Stimulated activated naive CD4-positive, alpha-beta T cell (primary cell): Measurements from ENCODE around the gene SHC2.
"Not testable (repeated sequence)": the region's sequence is repeated elsewhere in the genome, so short reads cannot be mapped to it uniquely, and the experiment has no call there.

Experiments
- DNase-seq, 6 experiments: peaks; one replicate each; lab custom pipeline; 2025; lab: John Stamatoyannopoulos, UW

The SHC2 gene

DNA sequence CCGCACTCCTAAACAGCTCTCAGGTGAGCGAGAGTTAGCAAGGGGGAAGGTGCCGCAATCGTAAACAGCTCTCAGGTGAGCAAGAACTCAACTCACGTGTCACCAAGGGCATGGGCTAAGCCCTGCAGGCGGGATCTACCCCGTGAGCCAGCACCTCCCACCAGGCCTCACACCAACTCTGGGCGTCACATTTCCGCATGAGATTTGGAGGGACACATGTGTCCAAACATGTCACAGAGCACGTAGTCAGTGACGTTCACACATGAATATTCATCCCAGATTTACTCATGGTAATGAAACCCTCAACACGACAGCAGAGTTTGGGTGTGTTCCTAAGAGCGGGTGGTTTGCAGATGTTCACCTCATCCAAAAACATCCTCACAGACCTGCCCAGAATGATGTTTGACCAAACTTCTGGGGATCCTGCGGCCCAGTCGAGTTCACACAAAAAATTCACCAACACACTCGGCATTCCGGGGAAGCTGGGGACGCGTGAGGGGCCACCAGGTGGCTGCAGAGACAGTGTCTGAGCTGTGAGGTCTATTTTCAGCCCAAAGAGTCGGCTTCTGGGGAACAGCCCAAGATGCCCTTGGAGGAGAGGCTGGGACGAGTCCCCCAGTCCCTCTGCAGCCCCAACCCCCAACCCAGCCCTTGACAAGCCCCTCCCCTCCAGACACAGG is 71.4 kb downstream of the SHC2 start:
- DNase-seq = no peak

- DNase-seq = no peak
Measured at GRCh38 chr19:388691-389090, 72.1 kb downstream of the SHC2 start.

- DNase-seq = no peak
Measured at GRCh38 chr19:387777-388176, 73.1 kb downstream of the SHC2 start.

DNA sequence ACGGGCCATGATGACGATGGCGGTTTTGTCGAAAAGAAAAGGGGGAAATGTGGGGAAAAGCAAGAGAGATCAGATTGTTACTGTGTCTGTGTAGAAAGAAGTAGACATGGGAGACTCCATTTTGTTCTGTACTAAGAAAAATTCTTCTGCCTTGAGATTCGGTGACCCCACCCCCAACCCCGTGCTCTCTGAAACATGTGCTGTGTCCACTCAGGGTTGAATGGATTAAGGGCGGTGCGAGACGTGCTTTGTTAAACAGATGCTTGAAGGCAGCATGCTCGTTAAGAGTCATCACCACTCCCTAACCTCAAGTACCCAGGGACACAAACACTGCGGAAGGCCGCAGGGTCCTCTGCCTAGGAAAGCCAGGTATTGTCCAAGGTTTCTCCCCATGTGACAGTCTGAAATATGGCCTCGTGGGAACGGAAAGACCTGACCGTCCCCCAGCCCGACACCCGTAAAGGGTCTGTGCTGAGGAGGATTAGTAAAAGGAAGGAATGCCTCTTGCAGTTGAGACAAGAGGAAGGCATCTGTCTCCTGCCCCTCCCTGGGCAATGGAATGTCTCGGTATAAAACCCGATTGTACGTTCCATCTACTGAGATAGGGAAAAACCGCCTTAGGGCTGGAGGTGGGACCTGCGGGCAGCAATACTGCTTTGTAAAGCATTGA is 74.1 kb downstream of the SHC2 start:
- not testable (repeated sequence) for DNase-seq

- not testable (repeated sequence) for DNase-seq
Measured at GRCh38 chr19:386189-386588, 74.6 kb downstream of the SHC2 start.

GRCh38 chr19:384799-385169 is 76.0 kb downstream of the SHC2 start:
- no peak for DNase-seq

DNA sequence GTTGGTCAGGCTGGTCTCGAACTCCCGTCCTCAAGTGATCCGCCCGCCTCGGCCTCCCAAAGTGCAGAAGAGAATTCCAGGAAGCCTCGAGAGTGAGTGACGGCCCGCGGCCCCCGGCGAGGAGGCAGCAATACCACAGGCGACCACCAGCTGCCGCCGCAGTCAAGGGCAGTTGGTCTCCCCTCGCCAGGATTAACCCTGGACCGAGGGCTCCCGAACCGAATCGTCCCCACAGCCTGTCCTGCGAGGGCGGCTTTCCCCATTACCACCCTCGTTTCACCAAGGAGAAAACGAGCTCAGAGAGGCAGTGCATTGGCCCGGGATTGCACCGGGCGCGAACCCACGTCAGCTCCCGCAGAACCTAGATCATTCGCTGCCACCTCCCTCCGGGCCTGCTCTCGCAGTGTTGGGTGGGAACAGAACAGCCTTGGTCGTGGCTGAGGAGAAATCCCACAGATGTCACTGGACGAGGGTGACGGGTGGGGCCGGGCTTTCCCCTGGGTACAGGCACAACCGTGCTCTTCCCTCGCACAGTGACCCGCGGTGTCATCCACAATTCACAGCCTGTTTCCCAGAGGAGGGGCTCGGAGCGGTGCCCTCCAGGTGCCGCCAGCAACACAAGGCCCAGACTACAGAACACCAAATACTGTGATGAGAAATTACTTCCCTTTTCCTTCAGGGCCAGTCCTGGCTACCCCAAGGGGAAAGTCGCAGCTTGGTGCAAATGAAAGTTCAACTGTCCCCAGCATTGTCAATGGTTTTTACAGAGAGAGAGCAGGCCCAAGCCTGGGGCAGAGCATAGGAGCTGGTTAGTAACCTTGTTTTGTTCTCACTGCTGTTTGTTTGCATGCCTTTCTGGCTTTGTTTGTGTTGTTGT is 76.7 kb downstream of the SHC2 start:
- DNase-seq = no peak

DNA sequence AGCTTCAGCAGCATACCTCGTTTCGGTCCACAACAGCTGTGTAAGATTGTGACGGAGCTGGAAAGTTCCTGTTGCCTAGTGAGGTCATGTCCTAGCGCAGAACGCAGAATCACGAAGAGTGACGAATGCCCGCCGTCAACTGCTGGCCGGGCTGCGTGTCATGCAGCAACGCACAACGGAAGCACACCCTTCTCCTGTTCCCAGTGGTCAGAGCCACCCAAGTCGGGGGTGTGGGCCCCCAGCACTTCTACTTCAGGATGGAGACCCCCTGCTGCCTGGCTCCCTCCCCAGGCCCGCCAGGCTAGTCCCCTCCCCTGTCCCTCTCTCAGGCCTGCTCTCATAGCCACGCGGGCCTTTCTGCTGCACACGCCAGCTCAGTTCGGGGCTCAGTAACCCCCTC is 77.8 kb downstream of the SHC2 start:
- DNase-seq = no peak

DNA sequence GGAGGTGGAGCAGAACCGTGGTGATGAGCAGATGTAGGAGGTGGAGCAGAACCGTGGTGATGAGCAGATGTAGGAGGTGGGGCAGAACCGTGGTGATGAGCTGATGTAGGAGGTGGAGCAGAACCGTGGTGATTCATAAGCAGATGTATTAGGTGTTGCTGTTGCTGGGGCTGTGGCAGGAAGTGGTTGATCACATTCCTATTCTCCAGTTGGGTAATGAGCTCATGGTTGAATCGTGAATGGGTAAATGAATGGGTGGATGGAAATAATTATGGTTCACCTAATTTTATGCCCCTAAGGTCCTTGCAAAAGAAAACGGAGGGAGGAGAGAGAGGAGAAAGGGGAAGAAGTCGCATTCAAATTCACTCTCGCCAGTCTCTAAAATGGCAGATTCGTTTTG is 78.3 kb downstream of the SHC2 start:
- DNase-seq = not testable (repeated sequence)

DNA sequence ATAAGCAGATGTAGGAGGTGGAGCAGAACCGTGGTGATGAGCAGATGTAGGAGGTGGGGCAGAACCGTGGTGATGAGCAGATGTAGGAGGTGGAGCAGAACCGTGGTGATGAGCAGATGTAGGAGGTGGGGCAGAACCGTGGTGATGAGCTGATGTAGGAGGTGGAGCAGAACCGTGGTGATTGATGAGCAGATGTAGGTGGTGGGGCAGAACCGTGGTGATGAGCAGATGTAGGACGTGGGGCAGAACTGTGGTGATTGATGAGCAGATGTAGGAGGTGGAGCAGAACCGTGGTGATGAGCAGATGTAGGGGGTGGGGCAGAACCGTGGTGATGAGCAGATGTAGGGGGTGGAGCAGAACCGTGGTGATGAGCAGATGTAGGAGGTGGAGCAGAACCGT is 78.9 kb downstream of the SHC2 start:
- DNase-seq = not testable (repeated sequence)

- not testable (repeated sequence) for DNase-seq
Measured at GRCh38 chr19:380618-381219, 80.1 kb downstream of the SHC2 start.

GRCh38 chr19:379796-380195 is 81.0 kb downstream of the SHC2 start:
- DNase-seq = no peak

- DNase-seq = no peak
Measured at GRCh38 chr19:378706-379105, 82.1 kb downstream of the SHC2 start.

DNA sequence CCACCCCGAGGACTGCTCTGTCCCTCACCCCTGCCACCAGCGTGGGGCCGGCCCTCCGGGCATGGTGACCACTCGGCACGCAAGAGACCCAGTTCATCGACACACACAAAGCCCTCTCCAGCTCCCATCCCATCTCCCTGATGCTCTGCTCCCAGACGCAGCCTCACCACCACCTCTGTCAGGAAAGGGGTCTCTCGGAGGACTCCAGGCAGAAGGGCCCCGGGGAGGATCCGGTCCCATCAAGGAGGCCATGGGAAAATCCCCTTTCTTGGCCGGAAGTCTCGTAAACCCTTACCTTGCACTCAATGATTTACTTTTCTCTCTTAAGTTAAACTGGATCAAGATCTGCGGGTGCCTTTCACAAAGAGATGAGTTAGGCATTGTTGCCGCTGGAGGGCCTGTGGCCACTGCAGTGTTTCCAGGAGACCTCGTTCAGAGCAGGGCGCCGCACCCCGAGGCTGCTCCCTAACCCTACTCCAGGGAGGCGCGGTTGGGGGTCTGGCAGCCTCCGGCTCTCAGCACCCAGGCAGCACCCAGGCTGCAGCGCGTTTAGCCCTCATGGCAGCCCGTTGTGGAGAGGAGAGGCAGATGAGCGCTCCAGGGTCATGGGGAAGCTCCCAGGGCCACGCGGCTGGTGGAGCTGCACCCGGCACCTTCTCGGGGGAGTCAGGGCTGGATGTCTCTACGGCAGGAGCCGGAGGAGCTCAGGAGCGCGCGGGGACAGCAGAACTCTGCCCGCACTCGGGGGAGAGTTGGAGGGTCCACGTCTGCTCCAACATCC is 82.8 kb downstream of the SHC2 start:
- no peak for DNase-seq

DNA sequence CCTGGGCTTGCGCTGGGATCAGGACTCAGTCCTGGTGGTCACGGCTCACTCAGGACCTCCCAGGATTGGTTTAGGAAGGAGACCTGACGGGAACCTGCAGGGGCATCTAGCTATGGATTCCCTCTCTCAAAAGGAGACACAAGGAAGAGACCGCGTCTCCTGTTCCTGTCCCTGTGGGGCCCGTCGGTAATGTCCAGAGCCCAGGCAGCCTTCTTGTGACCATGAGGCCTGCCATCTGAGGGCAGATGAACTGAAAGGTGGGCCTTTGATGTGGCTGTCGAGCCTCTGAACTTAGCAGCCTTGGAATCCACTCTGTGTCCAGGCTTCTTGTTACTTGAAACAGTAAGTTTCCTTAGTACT is 84.7 kb downstream of the SHC2 start:
- no peak for DNase-seq

- DNase-seq = no peak
Measured at GRCh38 chr19:375395-376110, 85.3 kb downstream of the SHC2 start.

- DNase-seq = no peak
Measured at GRCh38 chr19:374886-375235, 86.0 kb downstream of the SHC2 start.

- DNase-seq = no peak
Measured at GRCh38 chr19:374183-374885, 86.5 kb downstream of the SHC2 start.

DNA sequence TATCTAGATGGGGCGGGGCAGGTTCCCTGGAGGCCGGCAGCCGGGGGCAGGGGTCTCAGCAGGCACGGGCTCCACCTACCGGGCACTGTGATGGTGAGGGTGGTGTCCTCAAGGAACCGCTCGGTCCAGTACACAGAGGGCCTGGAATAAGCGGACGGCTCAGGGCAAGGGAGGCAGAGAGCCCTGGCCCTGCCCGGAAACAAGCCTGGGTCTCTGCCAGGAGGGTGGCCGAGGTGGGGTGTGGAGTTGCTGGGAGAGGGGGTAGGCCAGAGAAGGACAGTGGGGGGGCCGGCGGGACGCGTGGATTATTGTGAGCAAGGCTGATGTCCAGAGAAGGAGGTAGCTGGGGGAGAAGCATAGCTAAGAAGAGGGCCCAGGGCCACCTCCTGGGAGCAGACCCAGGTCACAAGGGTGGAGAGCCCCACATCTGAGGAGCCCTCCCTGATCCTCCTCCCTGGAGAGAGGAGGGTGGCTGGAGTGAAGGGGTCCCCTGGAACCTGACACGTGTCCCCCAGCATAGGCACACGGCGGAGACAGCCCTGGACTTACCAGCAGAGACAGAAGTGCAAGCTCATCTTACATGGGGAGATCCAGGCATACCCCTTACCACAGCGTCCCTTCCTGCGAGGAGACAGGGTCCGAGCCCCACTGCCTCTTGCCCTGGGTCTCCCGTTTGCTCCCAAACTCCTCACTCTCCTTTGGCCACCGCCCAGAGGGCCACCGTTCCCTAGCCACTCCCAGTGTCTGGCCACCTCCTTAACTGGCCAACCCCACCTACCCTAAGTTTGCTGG is 87.2 kb downstream of the SHC2 start:
- no peak for DNase-seq
